Measurements from ENCODE around the gene SORD.

- TF ChIP-seq EZH2phosphoT487 (IDR thresholded peaks at IDR 0.05) = no peak
- TF ChIP-seq CTCF (IDR thresholded peaks at IDR 0.05) = no peak
- TF ChIP-seq EZH2 (IDR thresholded peaks at IDR 0.05) = no peak
These were observed 68.6 kb downstream of the SORD start for GRCh38 chr15:45091576-45091975.
